Hepatocyte (in vitro differentiated cells): Measurements from ENCODE around the gene SFXN5.

ENCODE experiments used
- EZH2phosphoT487 ChIP-seq: fragments of 200-600 bp; sonication (generic); IDR thresholded peaks from one replicate; pipeline ENCODE4 v1.6.1; 2018; ENCODE audit warnings: antibody characterized with exemption, mild to moderate bottlenecking, low read depth, moderate library complexity; ENCODE audit not compliant: unreplicated experiment, severe bottlenecking
- TF ChIP-seq, protein P1 (sequence below): fragments of 200-600 bp; sonication (generic); IDR thresholded peaks from 2 replicates; pipeline ENCODE4 v1.5.1; 2016; ENCODE audit warnings: antibody characterized with exemption, mild to moderate bottlenecking; ENCODE audit not compliant: poor library complexity

DNA sequence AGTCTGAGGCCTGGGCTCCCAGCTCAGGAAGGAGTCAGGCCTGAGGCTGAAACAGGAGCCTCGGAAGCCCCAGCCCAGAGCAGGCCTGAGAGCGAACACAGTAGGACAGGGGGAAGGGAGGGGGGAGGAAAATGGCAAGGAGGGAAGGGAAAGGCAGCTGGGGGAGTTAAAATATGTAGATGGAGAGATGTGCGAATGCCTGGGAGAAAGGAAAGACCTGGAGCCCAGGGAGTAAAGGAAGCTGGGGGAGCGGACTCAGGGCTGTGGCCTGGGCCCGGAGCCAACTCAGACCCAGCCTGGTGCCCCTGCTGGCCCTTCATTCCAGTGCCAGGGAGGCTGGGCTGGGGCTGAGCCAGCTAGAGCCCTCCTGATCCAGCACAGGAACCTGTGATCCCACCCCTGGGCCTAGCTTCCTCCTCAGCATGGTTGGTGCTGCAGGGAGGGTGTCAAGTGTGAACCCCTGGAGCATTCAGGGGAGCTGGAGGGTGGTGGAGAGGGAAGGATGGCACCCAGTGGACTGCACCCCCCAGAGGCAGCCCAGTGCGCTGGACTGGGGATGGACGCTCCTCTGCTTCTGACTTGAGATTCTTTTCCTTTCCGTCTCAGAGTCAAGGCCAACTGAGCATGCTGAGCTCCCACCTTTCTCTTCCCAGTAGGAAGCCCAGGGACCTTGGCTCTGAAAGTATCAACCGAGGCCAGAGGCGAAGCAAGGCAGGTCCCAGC is 107.9 kb downstream of the SFXN5 start:
- no peak for TF ChIP-seq EZH2phosphoT487
- TF ChIP-seq, protein P1, sequence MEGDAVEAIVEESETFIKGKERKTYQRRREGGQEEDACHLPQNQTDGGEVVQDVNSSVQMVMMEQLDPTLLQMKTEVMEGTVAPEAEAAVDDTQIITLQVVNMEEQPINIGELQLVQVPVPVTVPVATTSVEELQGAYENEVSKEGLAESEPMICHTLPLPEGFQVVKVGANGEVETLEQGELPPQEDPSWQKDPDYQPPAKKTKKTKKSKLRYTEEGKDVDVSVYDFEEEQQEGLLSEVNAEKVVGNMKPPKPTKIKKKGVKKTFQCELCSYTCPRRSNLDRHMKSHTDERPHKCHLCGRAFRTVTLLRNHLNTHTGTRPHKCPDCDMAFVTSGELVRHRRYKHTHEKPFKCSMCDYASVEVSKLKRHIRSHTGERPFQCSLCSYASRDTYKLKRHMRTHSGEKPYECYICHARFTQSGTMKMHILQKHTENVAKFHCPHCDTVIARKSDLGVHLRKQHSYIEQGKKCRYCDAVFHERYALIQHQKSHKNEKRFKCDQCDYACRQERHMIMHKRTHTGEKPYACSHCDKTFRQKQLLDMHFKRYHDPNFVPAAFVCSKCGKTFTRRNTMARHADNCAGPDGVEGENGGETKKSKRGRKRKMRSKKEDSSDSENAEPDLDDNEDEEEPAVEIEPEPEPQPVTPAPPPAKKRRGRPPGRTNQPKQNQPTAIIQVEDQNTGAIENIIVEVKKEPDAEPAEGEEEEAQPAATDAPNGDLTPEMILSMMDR, result no peak
